Muscle of leg (tissue), 11 donors: ENCODE results near the gene ASPM. TPM values are rescaled to one million over a fixed set of nuclear protein-coding genes. Genes with fewer than 3 reads are reported as not detected.
"Not testable (repeated sequence)": the region's sequence is repeated elsewhere in the genome, so short reads cannot be mapped to it uniquely, and the experiment has no call there.

Experiments
- DNase-seq: peaks from one replicate; pipeline ENCODE4 v3.0.0; 2013
- H3K27ac ChIP-seq: one replicate; pipeline ENCODE4 v1.5.1; 2013; ENCODE audit warnings: mild to moderate bottlenecking, low read length, control low read depth
- H3K27me3 ChIP-seq: one replicate; pipeline ENCODE4 v1.6.1; 2013; ENCODE audit warnings: low read length; ENCODE audit not compliant: control insufficient read depth, insufficient read depth
- H3K36me3 ChIP-seq: one replicate; pipeline ENCODE4 v1.6.1; 2013; ENCODE audit warnings: low read length; ENCODE audit not compliant: control insufficient read depth, insufficient read depth
- H3K4me1 ChIP-seq: one replicate; pipeline ENCODE4 v1.6.1; 2013; ENCODE audit warnings: low read length; ENCODE audit not compliant: control insufficient read depth, insufficient read depth
- H3K4me3 ChIP-seq: one replicate; pipeline ENCODE4 v1.5.1; 2013; ENCODE audit warnings: low read length, control low read depth
- H3K9me3 ChIP-seq: replicated peaks from 2 replicates; pipeline ENCODE4 v1.6.1; 2013; ENCODE audit warnings: low read depth, low read length; ENCODE audit not compliant: control insufficient read depth
- WGBS: methylation state at CpG from one replicate; pipeline ENCODE4 v1.1.5; 2013; ENCODE audit warnings: missing lambda C conversion rate; ENCODE audit not compliant: insufficient coverage; 5-methylcytosine and 5-hydroxymethylcytosine counted together
- polyA plus RNA-seq, 8 donors: library from polyadenylated mRNA; unstranded; fragments of 120-200 nt; gene quantifications; one replicate each; pipeline versions ENCODE4 v1.2.1 to v1.2.3, GENCODE V29; 2013; ENCODE audit warnings: inconsistent platforms in 1 of 8, low replicate concordance in 1 of 8; ENCODE audit not compliant: insufficient read length in 8 of 8, insufficient read depth in 1 of 8
- total RNA-seq: library from RNA; stranded (reverse); fragments of 120-200 nt; gene quantifications from one replicate; pipeline ENCODE4 v1.2.4, GENCODE V29; 2013

ASPM gene
- total and polyA plus RNA-seq, 9 donors, result 8.5 to 18.3 (median 13.8) TPM

DNA sequence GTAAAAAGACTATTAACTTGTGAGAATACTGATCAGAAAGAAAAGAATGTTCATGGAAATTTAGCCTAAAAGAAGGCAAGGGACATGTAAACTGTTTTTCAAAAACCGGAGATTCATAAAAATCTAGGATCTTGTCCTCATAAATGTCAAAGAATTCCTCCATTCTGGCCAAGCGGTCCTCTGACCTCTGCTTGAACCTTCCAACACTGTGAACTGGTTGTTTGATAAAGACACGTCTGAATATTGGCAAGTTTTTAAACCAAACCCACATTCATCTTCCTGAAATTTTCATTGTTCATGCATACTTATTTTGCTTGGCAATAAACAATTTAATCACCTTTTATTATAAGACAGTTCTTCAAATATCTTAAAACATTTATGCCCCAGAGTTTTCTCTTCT, 19.8 kb downstream of the ASPM start:
- H3K27ac ChIP-seq, result no peak overlapping the region
- no peaks in the 10 kb centered on the region for H3K4me1 ChIP-seq
- H3K4me3 ChIP-seq, result no peak overlapping the region
- no peaks in the 10 kb centered on the region for H3K27me3 ChIP-seq
- WGBS, result 83% methylated on average over 2 of the region's 3 CpGs
- DNase-seq, result no peak
- no peaks in the 10 kb centered on the region for H3K36me3 ChIP-seq
- no peaks in the 10 kb centered on the region for H3K9me3 ChIP-seq

DNA sequence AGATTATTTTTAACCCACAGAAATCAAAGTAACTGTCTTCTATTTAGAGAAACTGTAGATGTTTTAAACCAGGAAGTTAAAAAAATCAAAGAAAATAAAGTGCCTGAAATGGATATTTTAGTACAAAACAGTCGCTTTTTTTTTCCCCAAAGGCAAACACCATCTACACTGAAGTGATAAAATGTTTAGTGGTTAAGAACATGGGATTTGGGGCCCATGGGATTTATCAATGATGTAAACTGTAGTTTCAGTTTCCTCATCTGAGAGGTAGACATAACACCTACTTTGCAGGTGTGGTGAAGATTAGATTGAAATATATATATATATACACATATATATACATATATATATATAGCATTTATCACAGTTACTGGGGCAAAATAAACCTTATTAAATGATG, 22.1 kb downstream of the ASPM start:
- Histone ChIP-seq H3K27ac (no peak overlapping the region), H3K4me1 (no peaks in the 10 kb centered on the region), H3K4me3 (no peak overlapping the region), H3K27me3 (no peaks in the 10 kb centered on the region), H3K9me3 (no peaks in the 10 kb centered on the region), H3K36me3 (peaks cover 2% of the 10 kb centered on the region)
- DNase-seq, result no peak
- no CpG with 5 or more reads among the region's 1 CpG for WGBS

DNA sequence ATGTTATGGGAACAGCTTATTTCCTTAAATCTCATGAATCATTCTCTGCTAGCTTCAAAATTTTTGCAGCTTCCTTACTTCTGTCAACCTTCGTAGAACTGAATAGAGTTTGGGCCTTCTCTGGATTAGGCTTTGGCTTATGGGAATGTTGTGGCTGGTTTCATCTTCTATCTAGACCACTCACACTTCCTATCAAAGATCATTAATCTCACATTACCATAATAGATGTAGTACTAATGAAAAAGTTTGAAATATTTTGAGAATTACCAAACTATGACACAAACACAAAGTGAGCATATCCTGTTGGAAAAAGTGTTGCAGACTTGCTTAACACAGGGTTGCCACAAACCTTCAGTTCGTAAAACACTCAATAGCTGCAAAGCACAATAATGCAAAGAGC, 30.3 kb downstream of the ASPM start:
- no peak overlapping the region for H3K4me3 ChIP-seq
- no peak for DNase-seq
- no CpG with 5 or more reads among the region's 2 CpGs for WGBS
- no peak overlapping the region for H3K27ac ChIP-seq
- H3K27me3 ChIP-seq, result no peaks in the 10 kb centered on the region
- no peaks in the 10 kb centered on the region for H3K9me3 ChIP-seq
- no peaks in the 10 kb centered on the region for H3K4me1 ChIP-seq
- peaks cover 7% of the 10 kb centered on the region for H3K36me3 ChIP-seq

DNA sequence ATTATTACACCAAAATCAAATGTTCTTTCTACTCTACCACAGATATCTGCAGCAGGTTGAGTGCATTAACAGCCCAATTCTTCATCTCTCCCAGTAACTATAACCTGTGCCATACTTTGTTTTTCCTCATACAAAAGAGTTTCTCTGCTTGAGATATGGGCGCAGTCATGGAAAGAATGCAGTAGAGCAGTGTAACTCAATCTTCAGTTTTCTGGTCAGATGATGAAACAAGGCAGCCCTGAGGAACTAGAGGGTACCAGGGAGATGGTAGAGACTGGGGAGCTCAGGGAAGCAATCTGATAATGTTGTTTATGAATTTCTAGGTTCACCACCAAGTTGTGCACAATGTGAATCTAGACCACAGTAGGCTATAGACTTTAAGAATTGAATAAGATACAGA, 39.6 kb downstream of the ASPM start:
- 100% methylated on average over 1 of the region's 1 CpG for WGBS

DNA sequence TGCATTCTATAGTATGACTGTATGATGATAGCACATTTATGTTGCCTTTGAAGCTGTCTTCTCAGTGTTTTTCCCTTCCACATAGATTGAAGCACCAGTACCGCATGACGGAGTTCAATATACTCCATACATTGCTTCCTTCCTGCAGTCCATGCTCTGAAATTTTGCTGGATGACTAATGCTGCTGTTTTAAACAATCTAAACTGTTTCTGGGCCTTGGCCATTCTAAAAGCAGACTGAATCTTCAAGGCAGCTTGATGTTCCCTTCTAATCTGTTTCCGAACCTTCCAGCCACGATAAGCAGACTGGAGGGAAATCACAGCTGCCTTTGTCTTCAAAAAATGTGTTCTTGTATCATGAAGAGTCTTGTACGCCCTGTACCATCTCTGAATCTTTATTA, 43.2 kb downstream of the ASPM start:
- Histone ChIP-seq H3K27ac (no peak overlapping the region), H3K36me3 (peaks cover 13% of the 10 kb centered on the region), H3K4me1 (no peaks in the 10 kb centered on the region), H3K27me3 (no peaks in the 10 kb centered on the region), H3K4me3 (no peak overlapping the region), H3K9me3 (peaks cover 2% of the 10 kb centered on the region)
- no peak for DNase-seq
- WGBS, result no CpG with 5 or more reads among the region's 5 CpGs

More for the DNA sequence above, 39.6 kb downstream of the ASPM start:
- peaks cover 2% of the 10 kb centered on the region for H3K9me3 ChIP-seq
- no peak overlapping the region for H3K27ac ChIP-seq
- DNase-seq, result no peak
- H3K4me1 ChIP-seq, result no peaks in the 10 kb centered on the region
- no peak overlapping the region for H3K4me3 ChIP-seq
- no peaks in the 10 kb centered on the region for H3K27me3 ChIP-seq
- peaks cover 13% of the 10 kb centered on the region for H3K36me3 ChIP-seq

DNA sequence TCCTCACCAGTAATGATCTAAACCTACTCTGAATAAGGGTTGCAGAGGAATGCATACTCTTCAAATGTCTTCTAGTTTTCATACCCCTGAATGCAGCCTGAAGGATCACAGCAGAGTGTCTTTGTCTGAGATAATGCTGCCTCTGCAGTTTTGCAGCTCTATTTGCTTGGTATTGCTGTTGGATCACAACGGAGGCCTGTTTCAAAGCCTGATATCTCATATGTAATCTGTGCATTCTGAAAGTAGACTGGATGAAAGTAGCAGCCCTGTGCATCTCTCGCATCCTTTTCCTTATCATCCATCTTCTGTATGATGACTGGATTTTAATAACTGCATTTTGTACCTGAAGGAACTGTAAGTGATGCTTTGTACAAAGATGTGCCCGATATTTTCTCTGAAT, 44.5 kb downstream of the ASPM start:
- no CpG with 5 or more reads among the region's 3 CpGs for WGBS
- H3K4me1 ChIP-seq, result no peaks in the 10 kb centered on the region
- no peaks in the 10 kb centered on the region for H3K27me3 ChIP-seq
- no peak overlapping the region for H3K4me3 ChIP-seq
- H3K27ac ChIP-seq, result no peak overlapping the region
- peaks cover 13% of the 10 kb centered on the region for H3K36me3 ChIP-seq
- peaks cover 2% of the 10 kb centered on the region for H3K9me3 ChIP-seq
- no peak for DNase-seq

DNA sequence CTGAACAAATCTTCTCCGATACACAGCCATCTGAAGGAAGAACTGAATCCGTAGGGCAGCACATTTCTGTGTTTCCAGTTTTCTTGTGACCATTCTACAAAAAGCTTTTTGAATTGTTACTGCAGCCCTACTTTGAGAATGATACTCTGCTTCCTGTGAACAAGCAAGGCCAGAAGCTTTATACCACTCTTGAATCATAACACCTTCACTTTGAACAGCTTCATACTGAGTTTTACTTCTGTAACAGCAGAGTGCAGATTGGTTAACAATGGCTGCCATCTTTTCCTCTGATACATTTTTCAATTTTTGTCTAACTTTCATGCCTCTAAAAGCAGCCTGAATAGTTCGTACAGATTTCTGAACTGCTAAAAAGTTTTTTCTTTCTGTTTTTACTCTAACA, 45.8 kb downstream of the ASPM start:
- DNase-seq, result no peak
- 84% methylated on average over 2 of the region's 3 CpGs for WGBS
- Histone ChIP-seq H3K4me3 (no peak overlapping the region), H3K27me3 (no peaks in the 10 kb centered on the region), H3K4me1 (no peaks in the 10 kb centered on the region), H3K9me3 (peaks cover 2% of the 10 kb centered on the region), H3K36me3 (peaks cover 10% of the 10 kb centered on the region), H3K27ac (no peak overlapping the region)

DNA sequence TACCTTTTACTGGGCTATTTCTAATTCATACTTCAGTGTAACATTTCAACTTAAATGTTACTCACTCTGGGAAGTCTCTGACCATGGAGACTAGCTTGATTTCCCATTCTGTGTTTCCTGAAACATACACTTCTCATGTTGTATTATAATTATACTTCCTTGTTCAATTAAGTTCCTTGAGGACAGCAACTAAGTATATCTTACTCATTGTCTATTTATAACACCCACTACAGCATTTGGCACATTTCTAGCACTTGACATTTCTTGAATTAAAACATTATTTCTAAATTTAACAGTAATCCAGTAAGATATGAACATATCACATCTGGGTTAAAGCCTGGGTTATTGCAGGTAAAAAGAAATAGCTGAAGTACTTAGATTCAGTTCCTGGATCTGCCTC, 47.0 kb downstream of the ASPM start:
- no peak for DNase-seq
- peaks cover 9% of the 10 kb centered on the region for H3K36me3 ChIP-seq
- H3K4me3 ChIP-seq, result no peak overlapping the region
- no peak overlapping the region for H3K27ac ChIP-seq
- H3K9me3 ChIP-seq, result peaks cover 2% of the 10 kb centered on the region
- H3K27me3 ChIP-seq, result no peaks in the 10 kb centered on the region
- no peaks in the 10 kb centered on the region for H3K4me1 ChIP-seq

DNA sequence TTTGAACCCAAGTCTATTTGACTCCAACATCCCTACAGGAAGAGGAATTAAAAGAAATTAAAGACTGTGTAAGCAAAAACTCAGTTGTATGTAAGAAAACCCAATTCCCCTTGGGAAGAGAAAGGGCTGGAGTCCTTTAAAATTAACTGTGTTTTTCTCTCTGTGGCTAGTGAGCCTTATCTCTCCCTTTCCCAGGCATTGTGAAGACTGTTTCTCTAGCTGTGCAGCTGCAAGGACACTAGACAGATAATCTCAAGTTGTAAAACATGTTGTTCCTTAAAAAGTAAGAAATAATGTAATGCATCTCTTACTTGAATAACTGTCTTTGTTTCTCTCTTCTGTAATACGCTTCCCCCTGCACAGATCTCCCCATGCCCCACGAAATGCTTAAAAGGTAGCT, 49.5 kb downstream of the ASPM start:
- not testable (repeated sequence) for H3K4me3 ChIP-seq, H3K36me3 ChIP-seq, H3K4me1 ChIP-seq, H3K9me3 ChIP-seq, H3K27ac ChIP-seq, H3K27me3 ChIP-seq, DNase-seq
- 95% methylated on average over 2 of the region's 2 CpGs for WGBS

DNA sequence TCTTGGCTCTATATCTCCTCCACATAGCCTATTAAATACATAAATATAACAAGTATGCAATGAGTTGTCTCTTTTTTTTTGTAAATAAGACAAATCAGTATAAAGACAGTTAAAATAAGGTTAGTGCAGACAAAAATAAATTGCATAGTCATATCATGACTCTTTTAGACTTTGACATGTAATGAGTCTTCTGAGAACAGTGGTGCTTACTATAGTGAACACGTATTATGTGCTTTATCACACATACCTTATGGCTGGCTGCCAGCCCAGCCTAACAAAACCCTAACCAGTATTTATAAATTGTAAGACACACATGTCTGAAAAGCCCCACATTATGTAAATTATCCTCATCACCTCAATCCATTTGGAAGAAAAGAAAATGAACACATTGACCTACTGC, 50.3 kb downstream of the ASPM start:
- WGBS, result no CpG with 5 or more reads among the region's 1 CpG
- no peak overlapping the region for H3K27ac ChIP-seq
- no peaks in the 10 kb centered on the region for H3K27me3 ChIP-seq
- H3K4me1 ChIP-seq, result no peaks in the 10 kb centered on the region
- no peaks in the 10 kb centered on the region for H3K9me3 ChIP-seq
- no peak for DNase-seq
- H3K4me3 ChIP-seq, result no peak overlapping the region
- H3K36me3 ChIP-seq, result no peaks in the 10 kb centered on the region

DNA sequence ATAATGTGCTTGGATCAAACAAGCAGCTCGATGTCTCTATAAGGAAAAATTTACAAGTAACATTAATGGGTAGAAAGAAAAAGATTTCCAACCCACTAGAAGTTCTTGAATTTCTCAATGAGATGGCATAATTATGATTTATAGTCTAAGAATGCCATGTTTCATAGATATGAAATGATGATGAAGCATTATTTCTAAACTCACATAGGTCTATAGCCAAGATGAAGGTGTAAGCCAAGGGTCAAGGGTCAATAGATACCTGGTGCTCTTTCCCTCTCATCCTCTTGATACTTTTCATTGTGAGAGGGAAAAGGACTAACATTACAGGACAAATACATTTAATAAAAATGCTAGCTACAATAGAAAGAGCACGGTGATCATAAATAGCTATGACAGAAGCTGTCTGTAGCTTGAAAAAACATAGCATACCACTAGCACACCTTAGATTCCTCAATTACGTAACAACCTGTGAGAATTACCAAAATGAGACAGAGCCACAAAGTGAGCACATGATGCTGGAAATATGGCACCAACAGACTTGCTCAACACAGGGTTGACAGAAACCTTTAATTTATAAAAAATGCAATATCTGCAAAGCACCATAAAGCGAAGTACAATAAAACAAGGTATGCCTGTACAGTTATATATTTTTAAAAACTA, 53.1 kb downstream of the ASPM start:
- Histone ChIP-seq H3K4me3 (no peak overlapping the region), H3K4me1 (no peaks in the 10 kb centered on the region), H3K27ac (no peak overlapping the region), H3K36me3 (no peaks in the 10 kb centered on the region), H3K27me3 (no peaks in the 10 kb centered on the region), H3K9me3 (no peaks in the 10 kb centered on the region)
- no CpG with 5 or more reads among the region's 4 CpGs for WGBS
- DNase-seq, result no peak
